ENCODE measurements around the gene SAMD11. TPM values are rescaled to one million over a fixed set of nuclear protein-coding genes. Genes with fewer than 3 reads are reported as not detected.

The SAMD11 gene
- total RNA-seq, 1 experiment from 2014 or later = 13.5 TPM

DNA sequence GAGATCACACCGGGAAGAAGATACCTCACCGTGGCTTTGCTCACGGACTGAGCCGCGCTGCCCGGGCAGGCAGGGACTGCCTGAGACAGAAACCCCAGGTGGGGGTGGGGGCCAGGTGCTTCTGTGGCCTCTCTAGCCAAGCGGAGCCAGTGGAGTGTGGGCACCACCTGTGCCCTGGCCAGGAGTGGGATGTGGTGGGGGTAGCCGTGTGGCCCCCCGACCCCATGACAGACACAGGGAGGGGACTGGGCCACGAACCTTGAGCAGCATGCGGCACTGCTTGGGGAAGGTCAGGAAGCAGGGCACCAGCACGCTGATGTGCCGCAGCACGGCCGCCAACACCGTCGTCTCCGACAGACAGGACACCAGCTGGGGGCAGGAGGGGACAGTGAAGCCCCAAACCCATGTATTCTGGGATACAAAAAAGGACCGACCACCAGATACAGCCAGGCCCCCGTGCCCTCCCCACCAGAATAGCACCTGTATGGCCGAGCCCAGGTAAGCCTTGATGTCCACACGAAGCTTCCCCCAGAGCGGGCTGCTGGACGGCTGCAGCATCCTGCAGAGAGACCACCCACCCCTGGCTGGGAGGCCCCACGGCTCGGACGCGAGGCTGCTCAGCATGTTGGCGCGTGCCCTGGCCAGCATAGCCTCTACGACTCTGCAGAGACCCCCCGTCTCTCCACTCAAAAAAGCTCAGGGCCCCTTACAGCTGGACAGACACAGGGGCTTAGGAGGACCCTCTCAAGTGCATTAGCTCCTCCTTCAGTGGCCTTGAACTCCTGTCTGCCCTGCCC, 30.0 kb downstream of the SAMD11 start:
- Histone ChIP-seq H2BK20ac (ENCODE audit: low read depth, low read length, poor library complexity, severe bottlenecking) (no peak overlapping the region), H2BK12ac (ENCODE audit: insufficient read length, low read depth, low read length) (no peak overlapping the region), H3K9me3 (ENCODE audit: control insufficient read depth, low read depth, low read length) (no peaks in the 10 kb centered on the region), H4K5ac (ENCODE audit: insufficient read length, low read depth, low read length) (no peak overlapping the region), H3K27ac (ENCODE audit: insufficient read length, low read depth, low read length) (no peak overlapping the region), H4K91ac (ENCODE audit: insufficient read length, low read depth, low read length) (no peak overlapping the region), H2BK15ac (ENCODE audit: low read depth, low read length) (no peak overlapping the region), H3K23ac (ENCODE audit: insufficient read length, low read depth, low read length) (no peak overlapping the region), H4K20me1 (ENCODE audit: control insufficient read depth, insufficient read depth, insufficient read length) (no peaks in the 10 kb centered on the region), H3K23me2 (ENCODE audit: insufficient read length, low read depth, low read length, poor library complexity, severe bottlenecking) (no peaks in the 10 kb centered on the region), H2BK5ac (ENCODE audit: insufficient read length, low read length) (no peak overlapping the region), H2BK120ac (ENCODE audit: low read depth, low read length, poor library complexity, severe bottlenecking) (no peak overlapping the region), H3K18ac (ENCODE audit: insufficient read length, low read depth, low read length) (no peak overlapping the region), H3T11ph (ENCODE audit: low read length) (no peak overlapping the region), H4K8ac (replicated peaks; ENCODE audit: insufficient read length, low read depth, low read length) (no peak overlapping the region), H2AK5ac (ENCODE audit: insufficient read length, low read length) (no peak overlapping the region), H2AFZ (ENCODE audit: low read length) (no peak overlapping the region), H3K4me2 (ENCODE audit: insufficient read depth, insufficient read length, low read length) (no peak overlapping the region), H3K27me3 (ENCODE audit: insufficient read depth, low read length) (no peaks in the 10 kb centered on the region), H3K56ac (ENCODE audit: insufficient read length, low read depth, low read length) (no peak overlapping the region), H3K79me1 (ENCODE audit: insufficient read depth, low read depth, low read length, poor library complexity, severe bottlenecking) (peaks cover 2% of the 10 kb centered on the region), H3K4me1 (ENCODE audit: insufficient read depth, low read length) (no peaks in the 10 kb centered on the region), H3K9ac (ENCODE audit: extremely low read depth, insufficient read length, low read length) (no peak overlapping the region), H3K79me2 (ENCODE audit: insufficient read depth, low read length) (peaks cover 3% of the 10 kb centered on the region; the same call in 1 of the 2 replicates), H3K4ac (ENCODE audit: low read depth, low read length) (no peak overlapping the region), H3K14ac (ENCODE audit: insufficient read depth, low read length) (no peak overlapping the region)
- no peak overlapping the region for H3K27ac Mint-ChIP-seq
- H3K9me3 Mint-ChIP-seq = no peaks in the 10 kb centered on the region; a peak in 2 of 5 replicates
- H3K36me3 Mint-ChIP-seq (ENCODE audit: insufficient read depth in 1 of 3, low read depth in 3 of 3) = peaks cover 38 to 83% (median 70%) of the 10 kb centered on the region in 3 experiments; a peak in 6 of 7 replicates
- H3K27me3 Mint-ChIP-seq (ENCODE audit: low read depth) = no peaks in the 10 kb centered on the region
- H3K4me1 Mint-ChIP-seq = peaks cover 7 to 16% of the 10 kb centered on the region in 2 experiments
- TF ChIP-seq, protein P1, sequence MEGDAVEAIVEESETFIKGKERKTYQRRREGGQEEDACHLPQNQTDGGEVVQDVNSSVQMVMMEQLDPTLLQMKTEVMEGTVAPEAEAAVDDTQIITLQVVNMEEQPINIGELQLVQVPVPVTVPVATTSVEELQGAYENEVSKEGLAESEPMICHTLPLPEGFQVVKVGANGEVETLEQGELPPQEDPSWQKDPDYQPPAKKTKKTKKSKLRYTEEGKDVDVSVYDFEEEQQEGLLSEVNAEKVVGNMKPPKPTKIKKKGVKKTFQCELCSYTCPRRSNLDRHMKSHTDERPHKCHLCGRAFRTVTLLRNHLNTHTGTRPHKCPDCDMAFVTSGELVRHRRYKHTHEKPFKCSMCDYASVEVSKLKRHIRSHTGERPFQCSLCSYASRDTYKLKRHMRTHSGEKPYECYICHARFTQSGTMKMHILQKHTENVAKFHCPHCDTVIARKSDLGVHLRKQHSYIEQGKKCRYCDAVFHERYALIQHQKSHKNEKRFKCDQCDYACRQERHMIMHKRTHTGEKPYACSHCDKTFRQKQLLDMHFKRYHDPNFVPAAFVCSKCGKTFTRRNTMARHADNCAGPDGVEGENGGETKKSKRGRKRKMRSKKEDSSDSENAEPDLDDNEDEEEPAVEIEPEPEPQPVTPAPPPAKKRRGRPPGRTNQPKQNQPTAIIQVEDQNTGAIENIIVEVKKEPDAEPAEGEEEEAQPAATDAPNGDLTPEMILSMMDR (conservative IDR thresholded peaks at IDR 0.05) = no peak
- no peak overlapping the region; a peak in 1 of 5 replicates for H3K4me3 Mint-ChIP-seq
- WGBS (ENCODE audit: extremely low coverage, insufficient read length, low lambda C conversion rate) = no CpG with 5 or more reads among the region's 32 CpGs
- DNase-seq = no peak

Data from H9 (cell line).